H9 (cell line): ENCODE results near the gene MYO15B. TPM values are rescaled to one million over a fixed set of nuclear protein-coding genes. Genes with fewer than 3 reads are reported as not detected.

ENCODE experiments used
- DNase-seq: peaks from one replicate; pipeline ENCODE4 v3.0.0-alpha.2; 2017
- H2AFZ ChIP-seq: one replicate; pipeline ENCODE4 v1.6.1; 2013; ENCODE audit warnings: mild to moderate bottlenecking, low read length, control low read depth, moderate library complexity
- H2AK5ac ChIP-seq: 2 replicates; pipeline ENCODE4 v1.6.1; 2013; ENCODE audit warnings: low read length, control low read depth, mixed read lengths; ENCODE audit not compliant: insufficient read length
- H2BK120ac ChIP-seq: one replicate; pipeline ENCODE4 v1.6.1; 2013; ENCODE audit warnings: low read depth, mild to moderate bottlenecking, low read length, control low read depth, inconsistent platforms; ENCODE audit not compliant: poor library complexity, severe bottlenecking
- H2BK12ac ChIP-seq: 2 replicates; pipeline ENCODE4 v1.6.1; 2013; ENCODE audit warnings: low read length, control low read depth, mixed read lengths, low read depth; ENCODE audit not compliant: insufficient read length
- H2BK15ac ChIP-seq: 2 replicates; pipeline ENCODE4 v1.6.1; 2013; ENCODE audit warnings: low read depth, low read length, control low read depth
- H2BK20ac ChIP-seq: one replicate; pipeline ENCODE4 v1.6.1; 2013; ENCODE audit warnings: low read depth, mild to moderate bottlenecking, low read length, control low read depth, inconsistent platforms; ENCODE audit not compliant: poor library complexity, severe bottlenecking
- H2BK5ac ChIP-seq: 2 replicates; pipeline ENCODE4 v1.6.1; 2013; ENCODE audit warnings: low read length, control low read depth, mixed read lengths; ENCODE audit not compliant: insufficient read length
- H3K14ac ChIP-seq: 2 replicates; pipeline ENCODE4 v1.6.1; 2013; ENCODE audit warnings: low read length, control low read depth; ENCODE audit not compliant: insufficient read depth
- H3K18ac ChIP-seq: 2 replicates; pipeline ENCODE4 v1.6.1; 2013; ENCODE audit warnings: low read depth, mild to moderate bottlenecking, mixed read lengths, low read length, control low read depth; ENCODE audit not compliant: insufficient read length
- H3K23ac ChIP-seq: 2 replicates; pipeline ENCODE4 v1.6.1; 2013; ENCODE audit warnings: low read length, control low read depth, mixed read lengths, low read depth; ENCODE audit not compliant: insufficient read length
- H3K23me2 ChIP-seq: 2 replicates; pipeline ENCODE4 v1.6.1; 2013; ENCODE audit warnings: low read depth, mild to moderate bottlenecking, mixed read lengths, low read length, control low read depth; ENCODE audit not compliant: insufficient read length, poor library complexity, severe bottlenecking
- H3K27ac ChIP-seq: 2 replicates; pipeline ENCODE4 v1.5.1; 2013; ENCODE audit warnings: low read length, control low read depth, mixed read lengths, low read depth; ENCODE audit not compliant: insufficient read length
- H3K27me3 ChIP-seq: 2 replicates; pipeline ENCODE4 v1.6.1; 2013; ENCODE audit warnings: low read length, control low read depth, inconsistent platforms; ENCODE audit not compliant: insufficient read depth
- H3K4ac ChIP-seq: 2 replicates; pipeline ENCODE4 v1.6.1; 2013; ENCODE audit warnings: low read depth, mild to moderate bottlenecking, control low read depth, inconsistent platforms, low read length, moderate library complexity
- H3K4me1 ChIP-seq: 2 replicates; pipeline ENCODE4 v1.6.1; 2013; ENCODE audit warnings: low read length, control low read depth, inconsistent platforms; ENCODE audit not compliant: insufficient read depth
- H3K4me2 ChIP-seq: 2 replicates; pipeline ENCODE4 v1.6.1; 2013; ENCODE audit warnings: low read length, control low read depth, mixed read lengths; ENCODE audit not compliant: insufficient read length, insufficient read depth
- H3K56ac ChIP-seq: 2 replicates; pipeline ENCODE4 v1.6.1; 2013; ENCODE audit warnings: low read depth, mild to moderate bottlenecking, mixed read lengths, low read length, control low read depth; ENCODE audit not compliant: insufficient read length
- H3K79me1 ChIP-seq: 2 replicates; pipeline ENCODE4 v1.6.1; 2013; ENCODE audit warnings: low read depth, mild to moderate bottlenecking, moderate library complexity, low read length, control low read depth, inconsistent platforms; ENCODE audit not compliant: insufficient read depth, poor library complexity, severe bottlenecking
- H3K79me2 ChIP-seq: 2 replicates; pipeline ENCODE4 v1.6.1; 2013; ENCODE audit warnings: low read length, control low read depth, inconsistent platforms; ENCODE audit not compliant: insufficient read depth
- H3K9ac ChIP-seq: 2 replicates; pipeline ENCODE4 v1.6.1; 2013; ENCODE audit warnings: low read length, control low read depth, mixed read lengths; ENCODE audit not compliant: insufficient read length; ENCODE audit errors: extremely low read depth
- H3K9me3 ChIP-seq: one replicate; pipeline ENCODE4 v1.6.1; 2013; ENCODE audit warnings: low read depth, low read length, inconsistent platforms; ENCODE audit not compliant: control insufficient read depth
- H3T11ph ChIP-seq: one replicate; pipeline ENCODE4 v1.6.1; 2013; ENCODE audit warnings: mild to moderate bottlenecking, low read length, control low read depth, inconsistent platforms
- H4K20me1 ChIP-seq: one replicate; pipeline ENCODE4 v1.6.1; 2013; ENCODE audit not compliant: control insufficient read depth, insufficient read length, insufficient read depth
- H4K5ac ChIP-seq: 2 replicates; pipeline ENCODE4 v1.6.1; 2013; ENCODE audit warnings: low read depth, mild to moderate bottlenecking, mixed read lengths, low read length, control low read depth; ENCODE audit not compliant: insufficient read length
- H4K8ac ChIP-seq: replicated peaks from 2 replicates; pipeline ENCODE4 v1.6.1; 2013; ENCODE audit warnings: low read length, control low read depth, mixed read lengths, low read depth; ENCODE audit not compliant: insufficient read length
- H4K91ac ChIP-seq: 2 replicates; pipeline ENCODE4 v1.6.1; 2013; ENCODE audit warnings: low read depth, mild to moderate bottlenecking, moderate library complexity, mixed read lengths, low read length, control low read depth; ENCODE audit not compliant: insufficient read length
- H3K27ac Mint-ChIP-seq, 3 experiments: 2 replicates in 2 of 3; 3 replicates in 1 of 3; pipeline ENCODE4 v1.8.0; 2020 to 2021; ENCODE audit warnings: mixed read lengths in 3 of 3, mild to moderate bottlenecking in 1 of 3, moderate library complexity in 1 of 3
- H3K27me3 Mint-ChIP-seq: 2 replicates; pipeline ENCODE4 v1.8.0; 2021; ENCODE audit warnings: low read depth, mild to moderate bottlenecking, moderate library complexity, mixed read lengths
- H3K36me3 Mint-ChIP-seq, 3 experiments: 2 replicates in 2 of 3; 3 replicates in 1 of 3; pipeline ENCODE4 v1.8.0; 2020 to 2021; ENCODE audit warnings: low read depth in 3 of 3, mixed read lengths in 3 of 3; ENCODE audit not compliant: insufficient read depth in 1 of 3
- H3K4me1 Mint-ChIP-seq, 2 experiments: 2 replicates each; pipeline ENCODE4 v1.8.0; 2020; ENCODE audit warnings: mixed read lengths in 2 of 2
- H3K4me3 Mint-ChIP-seq, 2 experiments: 2 replicates in 1 of 2; 3 replicates in 1 of 2; pipeline ENCODE4 v1.8.0; 2020 to 2021; ENCODE audit warnings: mild to moderate bottlenecking in 2 of 2, mixed read lengths in 2 of 2, moderate library complexity in 1 of 2
- H3K9me3 Mint-ChIP-seq, 2 experiments: 2 replicates in 1 of 2; 3 replicates in 1 of 2; pipeline ENCODE4 v1.8.0; 2020; ENCODE audit warnings: mild to moderate bottlenecking in 2 of 2, mixed read lengths in 2 of 2, moderate library complexity in 1 of 2
- WGBS: extraction: QIAGEN DNeasy Blood & Tissue Kit; methylation state at CpG from one replicate; pipeline ENCODE4 v1.1.7; 2013; ENCODE audit warnings: missing lambda C conversion rate, low lambda C conversion rate, mixed read lengths; ENCODE audit not compliant: insufficient read length; ENCODE audit errors: extremely low coverage; 5-methylcytosine and 5-hydroxymethylcytosine counted together
- total RNA-seq: library from RNA; stranded (reverse); gene quantifications from 2 replicates; pipeline ENCODE4 v1.2.1, GENCODE V29; 2021
- TF ChIP-seq, protein P1 (sequence below): fragments of 200-600 bp; sonication (generic); conservative IDR thresholded peaks from 3 replicates; pipeline ENCODE4 v1.8.0; 2021; ENCODE audit warnings: antibody characterized with exemption, mild to moderate bottlenecking

Gene MYO15B
- total RNA-seq, 1 experiment from 2014 or later = 41.9 TPM

DNA sequence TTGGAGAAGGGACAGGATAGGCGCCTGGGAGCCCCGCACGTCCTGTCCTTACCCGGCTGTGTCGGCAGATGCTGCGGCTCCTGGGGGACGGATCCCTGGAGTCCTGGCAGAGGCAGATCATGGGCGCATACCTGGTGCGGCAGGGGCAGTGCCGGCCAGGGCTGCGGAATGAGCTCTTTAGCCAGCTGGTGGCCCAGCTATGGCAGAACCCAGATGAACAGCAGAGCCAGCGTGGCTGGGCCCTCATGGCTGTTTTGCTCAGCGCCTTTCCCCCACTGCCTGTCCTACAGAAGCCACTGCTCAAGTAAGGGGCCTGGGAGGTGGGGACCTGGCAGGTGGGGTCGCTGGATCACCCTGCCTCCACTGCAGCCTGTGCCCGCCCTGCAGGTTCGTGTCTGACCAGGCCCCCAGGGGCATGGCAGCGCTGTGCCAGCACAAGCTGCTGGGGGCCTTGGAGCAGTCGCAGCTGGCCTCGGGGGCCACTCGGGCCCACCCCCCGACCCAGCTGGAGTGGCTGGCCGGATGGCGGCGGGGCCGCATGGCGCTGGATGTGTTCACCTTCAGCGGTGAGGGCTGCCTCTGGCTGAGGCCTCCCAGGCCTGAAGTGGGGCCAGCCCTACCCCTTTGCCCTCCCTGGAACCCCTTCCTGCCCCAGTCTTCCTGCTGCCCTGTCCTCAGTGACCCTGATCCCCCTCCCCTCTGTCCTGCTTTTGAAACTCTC, 25.5 kb downstream of the MYO15B start:
- H3K27ac ChIP-seq = no peak overlapping the region
- no peak for DNase-seq
- H4K91ac ChIP-seq = no peak overlapping the region
- no peak overlapping the region for H2BK20ac ChIP-seq
- 0 out of 7 replicates have a peak overlapping the region, but pooled peaks of 1 of the 3 experiments have one; percentile 18 for H3K27ac Mint-ChIP-seq
- TF ChIP-seq, protein P1, sequence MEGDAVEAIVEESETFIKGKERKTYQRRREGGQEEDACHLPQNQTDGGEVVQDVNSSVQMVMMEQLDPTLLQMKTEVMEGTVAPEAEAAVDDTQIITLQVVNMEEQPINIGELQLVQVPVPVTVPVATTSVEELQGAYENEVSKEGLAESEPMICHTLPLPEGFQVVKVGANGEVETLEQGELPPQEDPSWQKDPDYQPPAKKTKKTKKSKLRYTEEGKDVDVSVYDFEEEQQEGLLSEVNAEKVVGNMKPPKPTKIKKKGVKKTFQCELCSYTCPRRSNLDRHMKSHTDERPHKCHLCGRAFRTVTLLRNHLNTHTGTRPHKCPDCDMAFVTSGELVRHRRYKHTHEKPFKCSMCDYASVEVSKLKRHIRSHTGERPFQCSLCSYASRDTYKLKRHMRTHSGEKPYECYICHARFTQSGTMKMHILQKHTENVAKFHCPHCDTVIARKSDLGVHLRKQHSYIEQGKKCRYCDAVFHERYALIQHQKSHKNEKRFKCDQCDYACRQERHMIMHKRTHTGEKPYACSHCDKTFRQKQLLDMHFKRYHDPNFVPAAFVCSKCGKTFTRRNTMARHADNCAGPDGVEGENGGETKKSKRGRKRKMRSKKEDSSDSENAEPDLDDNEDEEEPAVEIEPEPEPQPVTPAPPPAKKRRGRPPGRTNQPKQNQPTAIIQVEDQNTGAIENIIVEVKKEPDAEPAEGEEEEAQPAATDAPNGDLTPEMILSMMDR = no peak
- no peaks in the 10 kb centered on the region for H3K36me3 Mint-ChIP-seq
- H3K79me2 ChIP-seq = no peaks in the 10 kb centered on the region
- H3K27me3 ChIP-seq = no peaks in the 10 kb centered on the region
- H3K56ac ChIP-seq = no peak overlapping the region
- no peak overlapping the region for H3T11ph ChIP-seq
- H2BK12ac ChIP-seq = no peak overlapping the region
- H3K27me3 Mint-ChIP-seq = no peaks in the 10 kb centered on the region
- H3K4me1 ChIP-seq = no peaks in the 10 kb centered on the region
- no peak overlapping the region for H4K8ac ChIP-seq
- H3K14ac ChIP-seq = no peak overlapping the region; the same call in 1 of the 2 replicates
- no peak overlapping the region for H3K4me2 ChIP-seq
- no peak overlapping the region for H4K5ac ChIP-seq
- WGBS = no CpG with 5 or more reads among the region's 27 CpGs
- no peak overlapping the region for H2BK15ac ChIP-seq
- no peak overlapping the region for H3K4ac ChIP-seq
- H3K9me3 Mint-ChIP-seq = no peaks in the 10 kb centered on the region
- no peaks in the 10 kb centered on the region for H3K23me2 ChIP-seq
- H3K9me3 ChIP-seq = no peaks in the 10 kb centered on the region
- H3K4me1 Mint-ChIP-seq = no peaks in the 10 kb centered on the region
- no peak overlapping the region for H2BK120ac ChIP-seq
- H2BK5ac ChIP-seq = no peak overlapping the region
- H2AK5ac ChIP-seq = no peak overlapping the region
- H3K9ac ChIP-seq = no peak overlapping the region
- H3K23ac ChIP-seq = no peak overlapping the region
- H4K20me1 ChIP-seq = no peaks in the 10 kb centered on the region
- H2AFZ ChIP-seq = no peak overlapping the region
- H3K18ac ChIP-seq = no peak overlapping the region
- H3K4me3 Mint-ChIP-seq = no peak overlapping the region
- H3K79me1 ChIP-seq = no peaks in the 10 kb centered on the region
